ENCODE data around the gene DIS3L2.

DNA sequence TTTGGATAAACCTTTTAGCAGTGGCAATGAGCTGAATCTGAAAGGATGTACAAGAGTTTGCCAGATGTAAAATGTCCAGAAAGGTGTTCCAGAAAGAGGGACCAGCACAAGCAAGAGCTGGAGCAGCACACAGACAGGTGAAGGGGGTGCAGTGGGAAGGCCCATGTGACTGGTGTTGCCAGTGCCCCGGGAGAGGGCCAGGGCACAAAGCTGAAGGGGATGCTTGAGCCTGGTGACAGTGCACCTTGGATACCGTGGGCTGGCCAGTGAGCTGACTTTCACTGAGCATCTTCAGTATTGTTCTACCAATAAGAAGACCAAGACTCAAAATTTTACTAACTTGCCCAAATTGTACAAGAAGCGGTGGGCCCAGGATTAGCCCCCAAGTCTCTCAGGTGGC is 284.7 kb downstream of the DIS3L2 start:
- TF ChIP-seq, protein P1, sequence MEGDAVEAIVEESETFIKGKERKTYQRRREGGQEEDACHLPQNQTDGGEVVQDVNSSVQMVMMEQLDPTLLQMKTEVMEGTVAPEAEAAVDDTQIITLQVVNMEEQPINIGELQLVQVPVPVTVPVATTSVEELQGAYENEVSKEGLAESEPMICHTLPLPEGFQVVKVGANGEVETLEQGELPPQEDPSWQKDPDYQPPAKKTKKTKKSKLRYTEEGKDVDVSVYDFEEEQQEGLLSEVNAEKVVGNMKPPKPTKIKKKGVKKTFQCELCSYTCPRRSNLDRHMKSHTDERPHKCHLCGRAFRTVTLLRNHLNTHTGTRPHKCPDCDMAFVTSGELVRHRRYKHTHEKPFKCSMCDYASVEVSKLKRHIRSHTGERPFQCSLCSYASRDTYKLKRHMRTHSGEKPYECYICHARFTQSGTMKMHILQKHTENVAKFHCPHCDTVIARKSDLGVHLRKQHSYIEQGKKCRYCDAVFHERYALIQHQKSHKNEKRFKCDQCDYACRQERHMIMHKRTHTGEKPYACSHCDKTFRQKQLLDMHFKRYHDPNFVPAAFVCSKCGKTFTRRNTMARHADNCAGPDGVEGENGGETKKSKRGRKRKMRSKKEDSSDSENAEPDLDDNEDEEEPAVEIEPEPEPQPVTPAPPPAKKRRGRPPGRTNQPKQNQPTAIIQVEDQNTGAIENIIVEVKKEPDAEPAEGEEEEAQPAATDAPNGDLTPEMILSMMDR (IDR thresholded peaks at IDR 0.05): no peak
- no peak for TF ChIP-seq NFE2L1 (CRISPR knock-in tag; IDR thresholded peaks at IDR 0.05)

All from WTC11 (cell line).